Astrocyte (in vitro differentiated cells and primary cell): ENCODE results near the gene SLC17A1.

Source experiments
- CTCF ChIP-seq: IDR thresholded peaks from 2 replicates; pipeline ENCODE4 v1.5.1; 2011; ENCODE audit warnings: low read depth, mild to moderate bottlenecking, inconsistent platforms, low read length, moderate library complexity; ENCODE audit not compliant: insufficient read depth
- EZH2 ChIP-seq: IDR thresholded peaks from 2 replicates; pipeline ENCODE4 v1.6.1; 2012; ENCODE audit warnings: mild to moderate bottlenecking, low read length, inconsistent platforms; ENCODE audit not compliant: insufficient read depth

GRCh38 chr6:25863360-25863759, 31.5 kb upstream of the SLC17A1 start:
- TF ChIP-seq CTCF (no peak), EZH2 (no peak)
